CD4-positive, alpha-beta T cell (primary cell): ENCODE data around the gene PRPH. TPM values are rescaled to one million over a fixed set of nuclear protein-coding genes. Genes with fewer than 3 reads are reported as not detected.
A peak's percentile ranks its signal among the peaks of the same experiment; 100 is the strongest.

ENCODE experiments used
- ATAC-seq: fragments of 200-7000 bp; cut with Tn5 transposase; one replicate; pipeline ENCODE4 v1.10.0; 2022; ENCODE audit warnings: mild to moderate bottlenecking; ENCODE audit not compliant: poor library complexity
- CTCF ChIA-PET: fragments of 350-600 bp; sonication (Branson Sonifier 250); formaldehyde crosslinking; loops from one replicate; lab custom pipeline; 2021; ENCODE audit warnings: antibody characterized with exemption, inconsistent platforms; lab: Charles Lee
- POLR2A ChIA-PET: fragments of 350-600 bp; sonication (Branson Sonifier 250); formaldehyde crosslinking; loops from one replicate; lab custom pipeline; 2021; ENCODE audit warnings: antibody characterized with exemption, inconsistent platforms; lab: Charles Lee
- DNase-seq, 14 experiments: peaks; one replicate each; pipeline ENCODE4 v3.0.0-alpha.2; 2013 to 2020; ENCODE audit warnings: mixed read lengths in 2 of 14
- H3K27ac ChIP-seq, 2 donors: one replicate each; pipeline versions ENCODE4 v1.5.1 to v1.7.0; 2013; ENCODE audit warnings: low read length in 2 of 2, low read depth in 1 of 2, mild to moderate bottlenecking in 1 of 2
- H3K27me3 ChIP-seq, 2 experiments: 1 replicate in 1 of 2; 2 replicates in 1 of 2; pipeline versions ENCODE4 v1.6.1 to v1.7.0; 2013; ENCODE audit warnings: low read length in 2 of 2, control low read depth in 1 of 2, mild to moderate bottlenecking in 1 of 2, moderate library complexity in 1 of 2; ENCODE audit not compliant: insufficient read depth in 2 of 2, control insufficient read depth in 1 of 2
- H3K36me3 ChIP-seq: one replicate; pipeline ENCODE4 v1.6.1; 2013; ENCODE audit warnings: low read length, control low read depth; ENCODE audit not compliant: insufficient read depth
- H3K4me1 ChIP-seq: one replicate; pipeline ENCODE4 v1.6.1; 2013; ENCODE audit warnings: low read length, control low read depth; ENCODE audit not compliant: insufficient read depth
- H3K4me3 ChIP-seq: one replicate; pipeline ENCODE4 v1.5.1; 2013; ENCODE audit warnings: mild to moderate bottlenecking, low read length, moderate library complexity
- H3K9me3 ChIP-seq, 2 experiments: 1 replicate in 1 of 2; 2 replicates in 1 of 2; pipeline versions ENCODE4 v1.6.1 to v1.7.0; 2013; ENCODE audit warnings: low read length in 2 of 2, mild to moderate bottlenecking in 2 of 2, control low read depth in 1 of 2, moderate library complexity in 1 of 2; ENCODE audit not compliant: control insufficient read depth in 1 of 2, insufficient read depth in 1 of 2
- H3K27ac Mint-ChIP-seq: one replicate; pipeline ENCODE4 v1.8.0; 2020; ENCODE audit warnings: mixed read lengths
- H3K27me3 Mint-ChIP-seq: one replicate; pipeline ENCODE4 v1.8.0; 2021; ENCODE audit warnings: mixed read lengths
- H3K36me3 Mint-ChIP-seq: one replicate; pipeline ENCODE4 v1.8.0; 2021; ENCODE audit warnings: low read depth, mixed read lengths
- H3K4me1 Mint-ChIP-seq: one replicate; pipeline ENCODE4 v1.8.0; 2021; ENCODE audit warnings: low read depth, mixed read lengths
- H3K4me3 Mint-ChIP-seq: one replicate; pipeline ENCODE4 v1.8.0; 2020; ENCODE audit warnings: mild to moderate bottlenecking, mixed read lengths
- H3K9me3 Mint-ChIP-seq: one replicate; pipeline ENCODE4 v1.8.0; 2020; ENCODE audit warnings: mixed read lengths
- intact Hi-C, 2 experiments: fragments of 100-400 bp; cut with DNase I in 1 of 2; cut with micrococcal nuclease in 1 of 2; formaldehyde crosslinking; loops; one replicate each; pipeline versions ENCODE4 v1.15.1 to v1.9.0; 2023 to 2025; cut with DNase I, micrococcal nuclease
- total RNA-seq, 174 experiments: library from RNA in 2 of 174; stranded (reverse) in 2 of 174; gene quantifications; one replicate each; pipeline ENCODE4 v1.2.3 and lab custom pipeline; 2021 to 2026
- TF ChIP-seq, protein P1 (sequence below): fragments of 200-600 bp; IDR thresholded peaks from one replicate; pipeline ENCODE4 v1.8.0; 2022; ENCODE audit warnings: antibody characterized with exemption, mild to moderate bottlenecking

PRPH gene
- total RNA-seq, 2 experiments from 2014 or later = 0.56 TPM; not detected in 1

DNA sequence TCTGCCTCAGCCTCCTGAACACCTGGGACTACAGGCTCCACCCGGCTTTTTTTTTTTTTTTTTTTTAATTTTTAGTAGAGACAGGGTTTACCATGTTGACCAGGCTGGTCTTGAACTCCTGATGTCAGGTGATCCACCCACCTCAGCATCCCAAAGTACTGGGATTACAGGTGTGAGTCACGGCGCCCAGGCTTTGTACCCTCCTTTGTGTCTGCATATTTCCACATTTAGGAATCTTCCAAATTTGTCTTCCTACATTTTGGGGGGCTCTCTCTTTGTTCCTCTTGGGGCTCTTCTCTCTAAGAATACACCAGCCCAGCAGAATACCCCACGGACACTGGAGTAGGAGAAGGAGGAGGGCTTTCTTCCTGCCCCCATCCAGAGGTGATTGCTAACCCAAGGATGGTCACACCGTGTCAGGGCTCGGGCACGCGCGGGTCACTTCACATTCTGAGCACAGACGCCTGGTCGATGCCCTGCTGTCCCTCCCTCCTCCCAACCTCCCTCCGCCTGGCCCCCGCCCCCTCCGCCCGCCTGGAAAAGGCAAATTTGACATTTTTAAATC lies 49.6 kb downstream of the PRPH start:
- H3K4me3 Mint-ChIP-seq = peak overlapping the region; percentile 11
- Histone ChIP-seq H3K4me3 (no peak overlapping the region), H3K9me3 (peaks cover 0 to 20% of the 10 kb centered on the region in 2 experiments), H3K4me1 (peaks cover 68% of the 10 kb centered on the region), H3K27ac (no peak overlapping the region), H3K36me3 (no peaks in the 10 kb centered on the region), H3K27me3 (peaks cover 82 to 84% of the 10 kb centered on the region in 2 experiments)
- no peak for ATAC-seq
- H3K9me3 Mint-ChIP-seq = no peaks in the 10 kb centered on the region
- TF ChIP-seq, protein P1, sequence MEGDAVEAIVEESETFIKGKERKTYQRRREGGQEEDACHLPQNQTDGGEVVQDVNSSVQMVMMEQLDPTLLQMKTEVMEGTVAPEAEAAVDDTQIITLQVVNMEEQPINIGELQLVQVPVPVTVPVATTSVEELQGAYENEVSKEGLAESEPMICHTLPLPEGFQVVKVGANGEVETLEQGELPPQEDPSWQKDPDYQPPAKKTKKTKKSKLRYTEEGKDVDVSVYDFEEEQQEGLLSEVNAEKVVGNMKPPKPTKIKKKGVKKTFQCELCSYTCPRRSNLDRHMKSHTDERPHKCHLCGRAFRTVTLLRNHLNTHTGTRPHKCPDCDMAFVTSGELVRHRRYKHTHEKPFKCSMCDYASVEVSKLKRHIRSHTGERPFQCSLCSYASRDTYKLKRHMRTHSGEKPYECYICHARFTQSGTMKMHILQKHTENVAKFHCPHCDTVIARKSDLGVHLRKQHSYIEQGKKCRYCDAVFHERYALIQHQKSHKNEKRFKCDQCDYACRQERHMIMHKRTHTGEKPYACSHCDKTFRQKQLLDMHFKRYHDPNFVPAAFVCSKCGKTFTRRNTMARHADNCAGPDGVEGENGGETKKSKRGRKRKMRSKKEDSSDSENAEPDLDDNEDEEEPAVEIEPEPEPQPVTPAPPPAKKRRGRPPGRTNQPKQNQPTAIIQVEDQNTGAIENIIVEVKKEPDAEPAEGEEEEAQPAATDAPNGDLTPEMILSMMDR = no peak
- ChIA-PET CTCF (interaction anchor here (3.5 kb wide), 1 partner anchor 12 kb away, joined by 25 read pairs; no protein-coding TSS in a partner anchor), POLR2A (interaction anchor here (0.8 kb wide), 1 partner anchor 484 kb away, joined by 4 read pairs; no protein-coding TSS in a partner anchor)
- no peak overlapping the region for H3K27ac Mint-ChIP-seq
- no peaks in the 10 kb centered on the region for H3K36me3 Mint-ChIP-seq
- peaks cover 52% of the 10 kb centered on the region for H3K4me1 Mint-ChIP-seq
- H3K27me3 Mint-ChIP-seq = peaks cover 89% of the 10 kb centered on the region
- intact Hi-C loops = no loop called here
- no peak for DNase-seq

DNA sequence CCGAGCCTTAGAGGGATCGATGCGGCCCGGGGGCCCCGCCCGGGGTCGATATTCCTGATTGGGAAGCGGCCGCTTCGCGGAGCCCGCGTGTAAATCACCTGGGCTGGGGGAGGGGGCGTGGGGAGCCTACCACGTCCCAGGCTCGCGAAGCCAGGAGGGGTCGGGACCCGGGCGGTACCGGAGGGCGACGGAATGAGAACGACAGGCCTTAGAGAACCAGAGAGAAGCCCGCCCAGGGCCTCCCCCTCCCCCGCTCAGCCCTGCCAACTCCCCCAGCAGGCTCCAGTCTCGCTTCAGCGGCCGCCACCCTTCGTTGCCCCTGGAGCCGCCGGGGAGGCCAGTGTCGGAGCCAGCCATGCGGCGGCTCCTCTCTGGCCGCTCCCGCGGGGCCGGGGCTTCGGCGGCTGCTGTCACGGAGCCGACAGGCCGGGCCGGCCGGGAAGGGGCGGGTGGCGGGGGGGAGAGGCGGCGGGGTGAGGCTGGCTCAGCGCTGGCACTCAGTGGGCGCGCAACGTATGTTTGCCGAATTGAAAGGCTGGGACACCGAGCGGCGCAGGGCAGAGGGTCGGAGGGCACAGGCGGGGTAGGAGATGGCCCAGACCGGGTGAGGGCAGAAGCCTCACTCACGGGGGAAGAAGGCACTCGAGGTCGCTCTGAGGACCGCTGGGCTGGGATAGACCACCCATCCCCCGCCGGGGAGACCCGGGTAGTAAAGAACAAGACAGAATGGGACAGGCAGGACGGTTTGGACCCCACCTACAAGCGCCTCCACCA lies 50.3 kb downstream of the PRPH start:
- Histone ChIP-seq H3K4me1 (peaks cover 68% of the 10 kb centered on the region), H3K27me3 (peaks cover 83 to 90% of the 10 kb centered on the region in 2 experiments), H3K9me3 (peaks cover 0 to 20% of the 10 kb centered on the region in 2 experiments), H3K27ac (no peak overlapping the region), H3K4me3 (peak overlapping the region; percentile 36), H3K36me3 (no peaks in the 10 kb centered on the region)
- TF ChIP-seq, protein P1 = no peak
- ChIA-PET CTCF (no interaction called here), POLR2A (no interaction called here)
- no peak for ATAC-seq
- Mint-ChIP-seq H3K27ac (no peak overlapping the region), H3K4me3 (peak overlapping the region; percentile 83), H3K36me3 (no peaks in the 10 kb centered on the region), H3K4me1 (peaks cover 52% of the 10 kb centered on the region), H3K27me3 (peaks cover 87% of the 10 kb centered on the region), H3K9me3 (no peaks in the 10 kb centered on the region)
- peak in 3 of 14 experiments; percentile 30 to 48 (median 45) for DNase-seq
- intact Hi-C loops = no loop called here

DNA sequence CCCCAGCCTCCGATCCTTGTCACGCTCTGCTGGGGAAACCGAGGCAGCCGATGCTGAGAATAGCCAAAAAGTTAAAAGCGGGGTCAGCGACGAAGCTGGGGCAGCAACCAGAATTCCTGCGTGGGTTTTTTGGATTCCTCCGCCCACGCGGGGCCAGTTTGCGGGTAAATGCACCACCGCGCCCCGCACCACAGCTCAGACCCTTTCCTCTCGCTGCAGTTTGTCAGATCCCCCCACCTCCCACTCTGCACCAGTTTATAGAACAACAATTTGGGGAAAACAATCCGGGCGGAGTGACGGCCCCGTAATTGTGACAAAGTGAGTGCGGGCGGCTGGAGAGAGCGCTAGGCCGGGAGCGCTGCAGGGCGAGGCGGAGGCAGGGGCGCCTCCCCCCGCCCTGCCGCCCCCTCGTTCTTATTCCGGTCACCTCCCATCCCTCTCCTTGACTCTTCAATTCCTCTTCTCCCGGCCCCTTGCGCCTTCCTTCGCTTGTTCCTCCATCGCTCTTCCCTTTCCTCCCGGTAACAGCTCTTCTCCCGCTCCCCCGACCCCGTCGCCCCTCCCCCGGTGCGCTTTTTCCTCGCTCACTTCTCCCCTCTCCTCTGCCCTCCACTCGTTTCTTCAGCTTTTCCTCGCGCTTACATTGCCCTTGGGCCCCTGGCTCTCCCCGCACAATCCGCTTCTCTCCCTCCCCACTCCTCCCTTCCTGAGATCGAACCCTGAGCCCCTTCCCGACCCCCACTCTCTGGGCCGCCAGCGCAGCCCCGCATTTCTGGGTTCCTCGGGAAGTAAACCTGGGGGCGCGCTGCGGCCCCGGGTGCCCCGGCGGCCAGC lies 51.1 kb downstream of the PRPH start:
- Mint-ChIP-seq H3K9me3 (no peaks in the 10 kb centered on the region), H3K27ac (no peak overlapping the region), H3K36me3 (no peaks in the 10 kb centered on the region), H3K4me1 (peaks cover 46% of the 10 kb centered on the region), H3K27me3 (peaks cover 86% of the 10 kb centered on the region), H3K4me3 (peak overlapping the region; percentile 83)
- Histone ChIP-seq H3K9me3 (peaks cover 0 to 20% of the 10 kb centered on the region in 2 experiments), H3K27ac (no peak overlapping the region), H3K4me3 (peak overlapping the region; percentile 53), H3K27me3 (peaks cover 86 to 94% of the 10 kb centered on the region in 2 experiments), H3K4me1 (peaks cover 68% of the 10 kb centered on the region), H3K36me3 (no peaks in the 10 kb centered on the region)
- TF ChIP-seq, protein P1 = no peak
- POLR2A ChIA-PET = interaction anchor here (1.0 to 2.8 kb wide), 5 partner anchors 8 to 83 kb away, joined by 3 to 17 read pairs (median 7); partner anchors contain the start of genes C1QL4, SPATS2 and TROAP
- no peak for ATAC-seq
- DNase-seq = peak in 1 of 14 experiments; percentile 24
- intact Hi-C loops = no loop called here
- CTCF ChIA-PET = interaction anchor here (2.1 to 2.5 kb wide), 4 partner anchors 12 to 58 kb away, joined by 28 to 47 read pairs (median 38); partner anchors contain the start of gene SPATS2
